ENCODE measurements around the gene SNX33.
"Not testable (repeated sequence)": the region's sequence is repeated elsewhere in the genome, so short reads cannot be mapped to it uniquely, and the experiment has no call there.

SNX33 gene

DNA sequence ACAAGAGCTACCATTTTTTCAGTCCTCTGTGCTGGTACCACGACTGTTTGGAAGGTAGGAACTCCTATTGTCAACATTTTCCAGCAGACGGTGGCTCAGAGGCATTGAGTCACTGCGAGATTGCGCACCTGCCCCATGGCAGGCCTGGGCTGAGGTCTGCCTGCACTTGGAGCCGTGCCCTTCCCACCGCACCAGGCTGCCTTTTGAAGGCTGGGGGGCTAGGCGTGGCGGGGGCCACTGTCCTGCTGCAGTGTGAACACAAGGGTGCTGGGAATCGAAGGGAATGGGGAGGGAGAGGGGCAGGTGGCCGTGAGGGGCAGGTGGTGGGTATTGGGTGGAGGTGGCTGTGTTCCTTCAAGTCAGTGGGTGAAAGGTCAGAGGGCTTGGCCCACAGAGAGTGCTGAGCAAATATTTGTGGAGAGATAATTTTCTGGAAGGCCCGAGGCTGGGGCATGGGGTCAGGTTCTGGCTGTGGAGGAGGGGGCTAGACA, 16.3 kb downstream of the SNX33 start:
- no peak for DNase-seq

DNA sequence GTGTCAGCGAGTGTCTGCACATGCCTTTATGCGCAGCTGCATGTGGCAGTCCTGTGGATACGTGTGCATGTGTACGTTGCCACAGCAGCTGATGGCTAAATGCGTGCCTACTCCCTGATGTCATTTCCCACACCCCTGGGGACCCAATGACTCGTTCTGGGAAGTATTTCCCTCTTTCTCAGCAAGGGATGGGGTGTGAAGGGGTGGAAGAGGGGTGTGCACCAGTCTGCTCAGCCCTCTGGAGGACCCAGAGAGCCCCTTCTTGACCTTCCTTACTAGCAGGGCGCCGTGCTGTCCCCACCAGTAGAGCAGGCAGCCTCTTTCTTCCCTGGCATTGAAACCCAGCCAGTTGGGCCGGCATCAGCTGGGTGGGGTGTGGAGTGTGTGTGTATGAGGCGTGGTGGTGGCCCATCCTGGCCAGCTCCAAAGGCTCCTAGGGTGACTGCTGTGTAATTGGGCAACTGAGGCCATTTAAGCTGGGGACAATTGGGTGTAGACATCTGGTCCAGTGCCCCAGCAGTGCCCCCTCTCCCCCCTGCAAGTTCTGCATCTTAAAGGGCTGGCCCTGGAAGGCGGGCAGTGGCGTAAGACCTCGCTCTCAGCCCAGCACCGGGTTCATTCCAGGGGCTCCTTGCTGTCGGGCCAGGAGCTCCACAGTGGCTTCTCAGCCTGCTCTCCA, 19.2 kb downstream of the SNX33 start:
- no peak for DNase-seq

DNA sequence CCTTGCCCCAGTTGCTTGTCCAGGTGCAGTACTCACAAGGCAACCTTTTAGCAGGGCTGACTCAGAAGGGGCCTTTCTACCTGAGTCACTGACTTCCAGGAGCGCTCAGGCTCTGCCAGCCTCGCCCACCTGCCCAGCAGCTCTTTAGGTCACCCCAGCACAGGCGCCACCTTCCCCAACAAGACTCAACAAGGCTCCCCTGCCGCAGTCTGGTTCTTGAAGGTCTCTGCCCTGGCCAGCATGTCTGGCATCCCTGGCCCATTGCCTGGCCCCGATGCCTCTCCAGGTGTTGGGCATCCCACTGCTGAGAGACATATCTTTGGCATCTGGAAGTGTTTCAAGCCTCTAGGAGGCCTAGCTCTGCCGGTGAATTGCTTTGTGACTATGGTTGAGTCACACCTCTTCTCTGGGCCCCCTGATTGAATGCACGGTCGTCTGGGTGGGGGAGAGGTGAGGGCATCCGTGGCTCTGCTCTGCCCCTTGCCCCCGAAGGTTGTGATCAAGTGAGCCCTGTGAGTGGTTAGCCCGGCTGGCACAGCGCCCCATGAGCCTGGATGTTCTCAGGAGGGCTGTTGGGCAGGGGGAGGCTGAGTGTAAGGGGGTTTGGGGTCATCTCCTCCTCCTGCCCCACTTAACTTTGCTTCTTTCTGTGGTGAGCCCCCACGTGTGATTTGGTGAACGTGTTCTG, 21.6 kb downstream of the SNX33 start:
- DNase-seq = no peak

DNA sequence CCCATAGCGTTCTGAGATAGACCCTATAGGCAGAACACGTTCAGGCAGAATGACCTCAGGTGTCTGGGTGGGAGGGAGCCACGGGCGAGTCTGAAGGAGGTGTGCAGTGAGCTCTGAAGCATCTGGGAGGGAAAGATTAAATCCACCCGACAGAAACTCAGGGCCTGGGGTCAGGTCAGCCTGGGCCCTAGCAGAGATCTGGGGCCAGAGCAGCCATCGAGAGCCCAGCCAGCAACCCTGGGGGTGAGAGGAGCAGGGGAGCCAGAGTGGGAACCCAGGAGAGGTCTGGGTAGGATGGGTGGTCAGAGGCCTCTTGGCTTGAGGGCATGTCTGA, 22.1 kb downstream of the SNX33 start:
- no peak for DNase-seq

DNA sequence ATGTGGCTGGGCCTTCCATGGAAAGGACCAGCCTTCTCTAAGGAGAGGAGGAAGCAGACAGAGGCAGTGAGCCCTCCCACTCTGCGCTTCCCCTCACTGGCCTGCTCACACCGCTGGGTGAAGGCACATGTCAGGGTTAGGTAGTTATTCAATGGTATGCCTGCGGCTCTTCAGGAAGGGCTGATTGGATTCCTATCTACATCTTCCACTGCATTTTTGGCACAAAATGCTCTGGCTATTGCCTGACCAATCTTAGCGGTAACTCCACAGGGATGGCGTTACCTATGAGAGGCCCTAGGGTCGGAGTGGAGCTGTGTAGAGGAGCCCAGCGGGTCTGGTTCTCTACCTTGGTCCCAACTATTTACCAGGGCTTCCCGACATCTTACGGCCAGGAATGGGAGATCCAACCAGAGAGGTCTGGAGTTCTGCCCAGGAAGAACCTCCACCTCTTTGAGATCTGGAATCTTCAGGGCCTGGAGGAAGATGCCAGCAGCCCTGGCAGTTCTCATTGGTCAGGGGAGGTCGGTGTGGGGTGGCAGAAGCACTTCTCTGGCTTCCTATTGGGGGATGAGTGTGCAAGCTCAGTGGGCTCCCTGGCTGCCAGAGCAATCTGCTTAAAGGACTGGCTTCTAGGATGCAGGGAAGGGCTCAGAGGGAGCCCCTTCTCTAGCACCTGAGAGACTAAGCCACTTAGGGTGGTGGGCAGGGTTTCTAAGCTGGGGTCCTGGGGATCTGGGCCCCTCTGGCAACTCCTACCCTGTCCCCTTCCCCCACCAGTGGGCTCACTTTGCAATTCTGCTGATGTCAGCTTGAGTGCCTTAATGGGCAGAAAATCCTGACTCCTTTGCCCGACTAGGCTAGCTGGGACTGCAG, 24.3 kb downstream of the SNX33 start:
- DNase-seq = no peak

DNA sequence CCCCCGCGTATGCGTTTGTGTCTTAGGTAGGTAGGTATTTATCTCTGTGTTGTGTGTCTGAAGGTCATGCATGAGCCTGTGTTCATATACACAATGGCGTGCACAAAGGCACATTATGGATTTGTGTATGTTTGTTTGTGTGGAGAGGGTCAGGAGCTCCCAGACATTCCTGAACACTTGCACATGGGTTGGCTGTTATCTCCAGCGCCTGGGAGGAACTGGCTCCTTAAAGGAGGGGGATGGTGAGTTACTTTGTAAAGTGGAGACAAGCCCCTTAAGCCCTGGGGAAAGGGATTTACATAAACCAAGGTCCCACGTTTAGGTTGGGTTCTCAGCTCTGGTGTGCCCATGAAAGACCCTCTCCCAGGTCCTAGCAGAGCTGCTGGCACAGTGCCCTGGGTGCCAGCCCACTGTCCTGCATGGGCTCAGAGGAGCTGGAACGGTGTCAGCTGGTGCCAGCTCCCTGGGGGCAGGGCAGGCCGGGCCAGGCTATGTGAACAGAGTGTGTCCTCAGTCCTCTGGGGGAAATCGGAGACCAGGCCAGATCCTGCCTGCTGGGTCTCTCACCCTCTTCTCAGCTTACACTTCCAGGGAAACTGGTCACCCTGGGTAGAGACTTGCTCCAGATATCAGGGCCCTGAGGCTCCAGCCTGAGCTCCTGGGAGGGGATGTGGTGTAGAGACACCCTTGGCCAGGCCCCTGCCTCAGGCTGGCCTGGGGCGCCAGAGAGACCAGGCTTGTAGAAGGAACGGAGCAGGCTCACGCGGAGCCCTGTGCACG, 25.1 kb downstream of the SNX33 start:
- DNase-seq = no peak

DNA sequence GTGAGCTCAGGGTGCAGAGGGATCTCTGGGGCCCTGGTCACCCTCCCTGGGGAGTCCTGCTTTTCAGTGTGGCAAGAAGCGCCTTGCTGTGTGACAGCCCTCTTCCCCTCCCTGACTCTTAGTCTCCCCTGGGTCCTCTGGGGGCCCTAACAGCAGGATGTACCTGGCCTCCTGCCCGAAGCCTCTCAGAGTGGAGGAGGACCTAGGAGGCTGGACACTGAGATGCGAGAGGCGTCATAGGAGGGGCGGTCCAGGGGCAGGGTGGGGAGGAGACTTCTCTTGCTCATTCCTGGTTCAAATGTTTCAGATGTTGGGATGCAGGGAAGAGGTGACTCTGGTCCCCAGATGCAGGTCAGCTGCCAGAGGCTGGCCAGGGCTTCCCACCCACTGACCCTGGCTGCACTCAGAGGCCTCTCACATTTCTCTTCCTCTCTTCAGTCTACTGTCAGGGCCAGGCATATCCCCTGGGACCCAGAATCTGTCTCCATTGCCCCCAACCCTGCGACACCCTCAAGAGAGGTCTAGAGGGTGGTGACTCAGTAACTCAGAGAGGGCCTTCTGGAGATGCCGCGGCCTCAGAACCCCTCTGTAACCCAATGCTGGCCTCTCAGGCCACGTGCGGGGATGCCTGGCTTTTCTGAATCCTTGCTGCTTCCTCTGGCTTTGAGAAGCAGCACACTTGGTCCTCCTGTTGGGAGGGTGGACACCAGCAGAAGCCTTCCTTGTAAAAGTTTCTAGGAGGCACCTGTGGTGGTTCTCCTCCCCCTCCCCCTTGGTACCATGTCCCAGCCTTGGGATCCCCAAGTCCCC, 25.9 kb downstream of the SNX33 start:
- DNase-seq = no peak

DNA sequence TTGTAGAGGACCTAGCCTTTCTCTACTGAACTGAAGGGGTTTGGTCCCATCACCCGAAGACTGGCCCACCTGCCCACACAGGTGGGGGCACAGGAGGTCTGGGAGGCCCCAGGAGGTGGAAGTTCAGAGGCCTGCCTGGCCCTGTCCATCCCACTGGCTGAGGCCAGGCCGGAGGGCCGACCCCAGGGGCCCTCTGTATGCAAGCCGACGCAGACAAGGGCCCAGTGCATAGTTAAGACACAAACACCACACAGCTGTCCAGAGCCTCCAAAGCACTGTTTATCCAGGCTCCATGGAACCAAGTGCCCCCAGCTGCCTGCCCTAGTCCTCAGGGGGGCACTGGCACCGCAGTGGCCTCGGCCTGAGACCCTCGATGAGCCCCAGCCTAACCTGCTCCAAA, 26.7 kb downstream of the SNX33 start:
- no peak for DNase-seq

DNA sequence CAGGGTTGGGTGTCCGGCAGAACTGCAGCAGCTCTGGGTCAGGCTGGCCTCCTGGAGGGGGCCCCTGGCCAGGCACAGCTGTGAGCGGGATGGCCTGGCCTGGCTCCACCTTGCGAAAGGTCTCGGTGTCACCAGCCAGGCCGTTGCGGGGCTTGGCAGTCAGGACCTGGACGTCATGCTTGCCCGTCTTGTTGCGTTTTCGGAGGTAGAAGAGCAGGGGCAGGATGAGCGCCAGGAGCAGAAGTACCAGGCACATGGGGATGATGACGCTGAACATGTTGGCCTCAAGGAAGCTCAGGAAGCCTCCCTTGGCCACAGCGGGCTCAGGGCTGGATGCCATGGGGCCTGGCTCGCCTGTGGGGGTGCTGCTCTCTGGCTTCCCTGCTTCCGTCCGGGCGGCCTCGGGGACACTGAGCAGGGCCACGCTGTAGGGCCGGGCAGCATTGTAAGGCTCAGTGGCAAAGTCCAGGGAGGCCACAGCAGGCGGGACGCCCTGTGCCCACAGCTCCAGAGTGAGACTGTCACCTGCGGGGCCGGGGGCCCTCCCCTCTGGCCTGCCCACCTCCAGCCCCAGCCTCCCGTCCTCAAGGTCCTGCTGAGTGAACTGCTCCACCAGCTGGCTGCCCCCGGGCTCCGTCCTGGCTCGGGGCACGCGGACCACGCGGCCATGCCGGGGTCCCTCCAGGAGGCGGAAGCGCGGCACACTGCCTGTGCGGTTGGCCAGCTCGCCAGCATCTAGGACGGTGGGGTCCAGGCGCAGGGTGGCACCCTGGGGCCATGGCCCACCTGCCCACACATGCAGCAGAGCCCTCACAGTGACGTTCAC, 28.1 kb downstream of the SNX33 start:
- no peak for DNase-seq

DNA sequence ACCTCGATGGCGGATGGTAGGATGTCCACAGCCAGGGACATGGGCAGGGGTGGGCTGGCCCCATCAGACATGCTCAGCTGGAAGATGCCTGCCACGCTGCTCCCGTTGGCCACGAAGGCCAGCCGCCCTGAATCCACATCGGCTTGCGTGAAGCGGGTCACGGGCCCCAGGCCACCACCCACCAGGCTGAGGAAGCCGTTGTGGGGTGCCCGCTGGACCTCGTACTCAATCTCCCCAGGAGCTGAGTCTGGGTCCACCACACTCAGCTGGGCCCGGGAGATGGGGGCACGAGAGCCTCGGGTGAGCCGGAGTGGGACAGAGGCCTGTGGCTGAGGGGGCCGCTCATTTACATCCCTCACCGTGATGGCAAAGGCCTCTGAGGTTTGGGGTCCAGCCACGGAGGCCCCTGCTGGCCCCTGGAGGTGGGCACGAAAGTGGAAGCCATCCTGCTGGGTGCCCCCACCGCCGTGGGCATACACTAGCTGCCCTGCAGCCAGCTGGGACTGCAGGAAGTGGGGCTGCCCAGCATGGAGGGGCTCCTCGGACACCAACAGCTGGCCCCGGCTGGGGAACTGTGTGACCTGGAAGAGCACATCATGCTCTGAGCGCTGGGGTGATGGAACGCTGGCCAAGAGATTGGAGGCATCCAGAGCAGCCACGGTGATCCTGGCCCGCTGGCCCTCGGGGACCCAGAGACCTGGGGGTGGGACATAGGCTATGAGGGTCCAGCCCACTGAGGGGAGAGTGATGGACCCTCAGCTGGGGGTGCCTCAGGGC, 29.2 kb downstream of the SNX33 start:
- DNase-seq = no peak

DNA sequence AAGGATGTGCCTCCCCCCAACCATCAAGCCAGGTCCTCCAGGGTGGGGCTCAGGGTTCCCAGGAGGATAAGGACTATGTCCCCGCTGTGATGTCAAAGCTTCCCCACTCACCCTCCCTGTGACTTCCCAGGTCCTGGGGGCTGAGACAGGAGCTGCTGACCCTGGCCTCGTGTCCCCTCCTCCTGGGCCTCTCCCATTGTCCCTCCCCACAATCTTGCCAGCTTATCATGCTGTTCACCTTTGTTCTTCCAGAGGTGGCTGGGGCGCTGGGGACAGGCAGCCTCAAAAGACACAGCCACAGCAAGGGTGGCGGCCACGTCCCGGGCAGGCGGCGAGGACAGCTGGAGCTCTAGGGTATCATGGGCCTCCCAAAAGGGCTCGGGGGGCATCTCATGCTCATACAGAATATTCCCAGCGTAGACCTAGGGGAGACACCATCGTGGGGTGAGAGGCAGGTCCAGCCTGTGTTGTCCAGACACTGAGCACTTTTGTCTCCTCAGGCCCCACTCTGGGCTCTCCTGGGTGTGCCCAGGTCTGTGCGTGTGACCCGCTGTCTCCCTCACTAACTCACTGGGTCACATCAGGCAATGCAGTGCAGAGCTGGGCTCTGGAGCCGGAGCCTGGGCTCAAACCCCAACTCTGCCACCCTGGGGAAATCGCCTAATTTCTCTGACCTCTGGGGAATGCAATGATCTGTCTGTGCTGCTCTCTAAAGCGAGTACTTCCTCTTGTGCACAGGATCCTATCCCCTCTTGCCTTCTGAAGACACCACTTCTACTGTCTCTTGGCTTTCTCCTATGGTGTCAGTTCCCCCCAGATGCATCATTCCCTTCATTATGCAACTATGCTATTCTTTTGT, 30.0 kb downstream of the SNX33 start:
- no peak for DNase-seq

DNA sequence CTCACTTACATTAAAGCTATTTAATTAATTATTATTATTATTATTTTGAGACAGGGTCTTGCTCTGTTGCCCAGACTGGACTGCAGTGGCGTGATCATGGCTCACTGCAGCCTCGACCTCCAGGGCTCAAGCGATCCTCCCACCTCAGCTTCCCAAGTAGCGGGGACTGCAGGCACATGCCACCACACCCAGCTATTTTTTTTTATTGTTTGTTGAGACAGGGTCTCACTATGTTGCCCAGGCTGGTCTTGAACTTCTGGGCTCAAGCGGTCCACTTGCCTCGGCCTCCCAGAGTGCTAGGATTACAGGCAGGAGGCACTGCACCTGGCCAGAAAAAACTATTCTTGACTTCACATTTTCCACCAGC, 30.6 kb downstream of the SNX33 start:
- DNase-seq = not testable (repeated sequence)

DNA sequence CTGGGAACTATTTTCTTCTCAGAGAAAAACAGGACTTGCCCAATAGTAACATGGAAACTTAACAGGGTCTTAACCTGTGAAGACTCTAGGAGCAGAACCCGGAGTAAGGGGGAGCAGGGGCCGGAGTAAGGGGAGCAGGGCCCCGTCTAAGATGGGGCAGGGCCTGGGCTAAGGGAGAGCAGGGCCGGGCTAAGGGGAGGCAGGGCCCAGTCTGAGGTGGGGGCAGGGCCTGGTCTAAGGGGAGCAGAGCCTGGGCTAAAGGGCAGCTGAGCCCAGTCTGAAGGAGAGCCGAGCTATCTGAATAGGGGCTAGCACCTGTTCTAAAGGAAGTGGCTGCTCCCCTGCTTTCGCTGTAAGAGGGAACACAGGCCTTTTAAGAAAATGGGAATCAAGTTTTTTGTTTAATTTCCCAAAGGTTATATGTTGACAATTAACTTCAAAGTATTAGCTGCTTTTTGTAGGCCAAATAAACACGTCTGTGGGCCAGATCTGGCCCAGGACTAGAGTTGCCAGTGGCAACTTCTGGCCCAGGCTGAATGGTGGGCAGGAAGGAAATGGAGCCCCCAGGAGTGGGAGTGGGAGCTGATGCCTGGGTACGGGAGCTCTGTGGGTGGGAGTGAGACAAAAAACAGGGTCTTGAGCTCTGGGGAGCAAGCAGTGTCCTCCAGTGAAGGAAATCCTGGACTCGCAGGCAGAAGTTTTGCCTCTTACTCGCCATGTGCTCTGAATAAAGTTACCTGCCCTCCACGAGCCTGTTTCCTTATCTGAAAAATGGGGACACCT, 32.5 kb downstream of the SNX33 start:
- no peak for DNase-seq

DNA sequence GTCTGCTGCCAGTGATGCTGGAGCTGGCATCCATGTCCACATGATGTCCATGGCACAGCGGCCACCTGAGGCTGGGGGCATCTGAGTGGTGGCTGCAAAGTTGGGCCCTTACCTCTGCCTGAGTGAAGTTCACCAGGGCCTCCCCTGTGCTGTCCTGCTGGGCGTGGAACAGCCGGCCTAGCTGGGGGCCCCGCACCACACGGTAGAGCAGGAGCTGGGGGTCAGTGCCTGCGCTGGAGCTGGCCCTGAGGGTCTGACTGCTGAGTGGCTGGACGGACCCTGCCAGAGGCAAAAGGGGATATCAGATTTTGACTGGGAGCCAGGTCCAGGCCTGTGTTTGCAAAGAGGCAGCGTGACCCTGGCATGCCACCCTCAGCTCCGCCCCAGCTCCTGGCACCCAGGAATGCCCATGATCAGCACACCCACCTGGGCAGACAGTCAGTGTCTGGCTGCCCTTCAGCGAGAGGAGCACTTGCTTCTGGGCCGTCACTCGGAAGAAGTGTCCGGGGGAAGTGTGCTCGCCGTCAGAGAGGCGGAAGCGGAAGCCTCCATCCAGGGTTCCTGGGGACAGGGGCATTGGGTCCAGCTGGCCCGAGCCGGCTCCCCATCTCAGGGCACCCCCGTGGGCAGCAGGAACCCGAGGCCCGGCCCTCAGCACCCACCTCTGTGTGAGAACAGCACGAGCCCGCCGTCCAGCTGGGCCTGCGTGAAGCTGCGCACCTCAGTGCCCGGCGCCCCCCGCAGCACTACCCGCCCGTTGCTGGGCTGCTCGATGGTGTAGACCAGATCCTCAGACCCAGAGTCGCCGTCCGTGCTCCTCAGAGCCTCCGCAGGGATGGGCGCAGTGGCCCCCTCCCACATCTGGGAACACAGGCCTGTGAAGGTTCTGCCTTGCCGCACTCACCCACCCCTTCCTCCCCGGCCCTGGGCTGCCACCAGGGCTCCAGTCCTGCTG, 34.7 kb downstream of the SNX33 start:
- DNase-seq = no peak

DNA sequence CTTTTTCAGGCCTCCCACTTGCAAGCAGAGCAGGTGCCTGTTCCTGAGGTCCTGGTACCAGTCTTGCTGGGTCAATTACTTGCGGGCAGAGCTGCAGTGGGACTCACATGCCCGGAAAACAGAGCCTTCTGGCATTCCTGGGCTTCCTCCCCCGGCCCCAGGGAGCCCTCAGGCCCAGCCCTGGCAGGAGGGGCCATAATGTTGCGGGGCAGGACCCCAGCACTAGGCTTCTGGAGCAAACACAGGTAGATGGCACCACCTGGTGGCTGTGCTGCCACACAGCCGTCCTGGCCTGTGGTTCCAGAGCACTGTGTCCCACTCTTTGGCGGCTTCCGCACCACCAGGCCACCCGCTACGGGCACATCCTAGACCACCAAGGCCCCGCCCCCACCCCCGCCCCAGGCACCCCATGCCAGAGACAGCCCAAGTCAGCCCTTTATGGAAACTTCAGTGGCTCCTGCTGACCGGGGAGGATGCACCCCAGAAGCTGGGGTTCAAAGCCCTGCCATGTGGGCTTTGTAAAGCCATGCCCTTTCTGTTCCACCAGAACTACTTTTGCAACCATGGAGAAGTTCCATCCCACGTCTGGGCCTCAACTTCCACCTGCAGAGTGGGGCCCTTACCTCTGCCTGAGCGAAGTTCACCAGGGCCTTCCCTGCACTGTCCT, 36.1 kb downstream of the SNX33 start:
- DNase-seq = peak; percentile 63

DNA sequence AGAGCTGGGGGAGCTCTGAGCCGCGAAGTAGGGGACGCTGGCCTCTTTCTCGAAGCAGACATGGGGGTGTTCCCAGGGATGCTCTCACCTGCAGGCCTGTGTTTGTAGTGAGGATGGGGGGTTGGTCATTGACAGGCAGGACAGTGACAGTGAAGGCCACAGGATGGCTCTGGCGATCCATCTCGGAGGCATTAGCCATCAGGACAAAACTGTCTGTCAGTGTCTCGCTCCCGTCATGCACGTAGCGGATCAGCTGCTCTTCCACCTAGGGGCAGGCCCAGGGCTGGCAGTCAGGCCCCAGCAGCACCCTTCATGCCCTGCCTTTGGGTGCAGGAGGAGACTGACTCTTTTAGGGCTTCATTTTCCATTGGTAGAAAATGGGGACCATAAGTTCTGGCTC, 36.9 kb downstream of the SNX33 start:
- DNase-seq = no peak

DNA sequence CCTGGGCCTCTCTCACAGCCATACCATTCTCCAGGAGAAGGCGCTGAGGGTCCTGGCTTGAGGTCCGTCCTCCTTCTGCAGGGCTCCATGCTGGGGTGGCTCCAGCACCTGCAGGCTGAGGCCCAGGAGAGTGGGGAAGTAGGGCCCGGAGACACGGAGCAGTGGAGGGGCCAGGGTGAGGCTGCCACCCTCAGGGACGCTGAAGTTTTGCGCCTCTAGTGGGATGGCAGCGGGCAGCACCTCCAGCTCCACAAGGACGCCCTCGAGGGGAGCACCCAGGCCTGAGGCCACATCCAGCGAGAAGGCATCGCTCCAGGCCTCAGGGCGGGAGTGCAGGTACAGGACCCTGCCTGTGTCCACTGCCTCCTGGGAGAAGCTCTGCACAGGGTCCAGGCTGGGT, 37.5 kb downstream of the SNX33 start:
- DNase-seq = no peak

Data from NCI-H1694 (cell line).